Measurements from ENCODE around the gene SYNGR2.

The SYNGR2 gene

GRCh38 chr17:78140169-78141051, 28.0 kb upstream of the SYNGR2 start:
- TF ChIP-seq MYC (IDR thresholded peaks at IDR 0.05; ENCODE audit: low read depth, low read length) (no peak; the same call in 1 of the 2 replicates), POLR2A (IDR thresholded peaks at IDR 0.05; ENCODE audit: extremely low read depth, insufficient read length) (no peak), CTCF (IDR thresholded peaks at IDR 0.05; ENCODE audit: low read depth, low read length) (no peak), MAX (IDR thresholded peaks at IDR 0.05; ENCODE audit: low read depth, low read length) (no peak)
- H3K4me3 ChIP-seq (ENCODE audit: low read depth, low read length): no peak overlapping the region
- peak; percentile 96 for DNase-seq (ENCODE audit: low read depth)

- no peak for DNase-seq (ENCODE audit: low read depth)
- TF ChIP-seq MYC (IDR thresholded peaks at IDR 0.05; ENCODE audit: low read depth, low read length) (no peak), MAX (IDR thresholded peaks at IDR 0.05; ENCODE audit: low read depth, low read length) (no peak), CTCF (IDR thresholded peaks at IDR 0.05; ENCODE audit: low read depth, low read length) (no peak), POLR2A (IDR thresholded peaks at IDR 0.05; ENCODE audit: extremely low read depth, insufficient read length) (no peak)
- H3K4me3 ChIP-seq (ENCODE audit: low read depth, low read length): no peak overlapping the region
These were observed 26.8 kb upstream of the SYNGR2 start for GRCh38 chr17:78141437-78142118.

- TF ChIP-seq POLR2A (IDR thresholded peaks at IDR 0.05; ENCODE audit: extremely low read depth, insufficient read length) (no peak), MYC (IDR thresholded peaks at IDR 0.05; ENCODE audit: low read depth, low read length) (no peak), CTCF (IDR thresholded peaks at IDR 0.05; ENCODE audit: low read depth, low read length) (no peak), MAX (IDR thresholded peaks at IDR 0.05; ENCODE audit: low read depth, low read length) (no peak)
- DNase-seq (ENCODE audit: low read depth): no peak
- no peak overlapping the region for H3K4me3 ChIP-seq (ENCODE audit: low read depth, low read length)
These were observed 26.1 kb upstream of the SYNGR2 start for GRCh38 chr17:78142119-78142861.

- no peak for DNase-seq (ENCODE audit: low read depth)
- no peak overlapping the region for H3K4me3 ChIP-seq (ENCODE audit: low read depth, low read length)
- TF ChIP-seq POLR2A (IDR thresholded peaks at IDR 0.05; ENCODE audit: extremely low read depth, insufficient read length): no peak
- TF ChIP-seq MYC (IDR thresholded peaks at IDR 0.05; ENCODE audit: low read depth, low read length): no peak
- TF ChIP-seq MAX (IDR thresholded peaks at IDR 0.05; ENCODE audit: low read depth, low read length): no peak
- TF ChIP-seq CTCF (IDR thresholded peaks at IDR 0.05; ENCODE audit: low read depth, low read length): no peak
These were observed 24.9 kb upstream of the SYNGR2 start for GRCh38 chr17:78143214-78144146.

Measured in NB4 (cell line).